Naive thymus-derived CD8-positive, alpha-beta T cell (primary cell): ENCODE data around the gene CACNA1C. TPM values are rescaled to one million over a fixed set of nuclear protein-coding genes. Genes with fewer than 3 reads are reported as not detected.

Experiments
- ATAC-seq, 2 donors: fragments of 150-1000 bp; cut with Tn5 transposase in 1 of 2; sonication (Bioruptor Pico), chemical (Tn5 transposase) in 1 of 2; 1 replicate in 1 of 2; 2 replicates in 1 of 2; pipeline ENCODE4 v1.10.0; 2021; ENCODE audit warnings: mild to moderate bottlenecking in 2 of 2, moderate library complexity in 2 of 2
- POLR2A ChIA-PET: fragments of 350-600 bp; sonication (Branson Sonifier 250); formaldehyde crosslinking; loops from one replicate; lab custom pipeline; 2021; ENCODE audit warnings: antibody characterized with exemption; lab: Charles Lee
- DNase-seq, 10 donors: peaks; one replicate each; pipeline versions ENCODE4 v3.0.0 to v3.0.0-alpha.2; 2020 to 2022
- H3K27ac Mint-ChIP-seq, 10 donors: one replicate each; pipeline ENCODE4 v1.8.0; 2020 to 2022; ENCODE audit warnings: mild to moderate bottlenecking in 10 of 10, mixed read lengths in 10 of 10, moderate library complexity in 4 of 10, inconsistent platforms in 1 of 10
- H3K27me3 Mint-ChIP-seq, 5 donors: one replicate each; pipeline ENCODE4 v1.8.0; 2021 to 2022; ENCODE audit warnings: mixed read lengths in 5 of 5
- H3K36me3 Mint-ChIP-seq, 3 donors: one replicate each; pipeline ENCODE4 v1.8.0; 2020 to 2022; ENCODE audit warnings: mixed read lengths in 3 of 3, mild to moderate bottlenecking in 2 of 3, inconsistent platforms in 1 of 3
- H3K4me1 Mint-ChIP-seq, 4 donors: one replicate each; pipeline ENCODE4 v1.8.0; 2021 to 2022; ENCODE audit warnings: mixed read lengths in 4 of 4
- H3K4me3 Mint-ChIP-seq, 10 donors: one replicate each; pipeline ENCODE4 v1.8.0; 2020 to 2022; ENCODE audit warnings: mild to moderate bottlenecking in 10 of 10, mixed read lengths in 10 of 10, moderate library complexity in 6 of 10, inconsistent platforms in 1 of 10
- H3K9me3 Mint-ChIP-seq, 9 donors: one replicate each; pipeline ENCODE4 v1.8.0; 2020 to 2022; ENCODE audit warnings: mixed read lengths in 9 of 9, mild to moderate bottlenecking in 3 of 9, inconsistent platforms in 1 of 9, moderate library complexity in 1 of 9
- polyA plus RNA-seq, 3 donors: library from polyadenylated mRNA; unstranded; fragments of 300-500 nt; fragmentation: Illumina TruSeq; gene quantifications; one replicate each; pipeline ENCODE4 v1.2.3, GENCODE V29; 2021
- total RNA-seq, 8 experiments: library from RNA in 2 of 8; stranded (reverse) in 2 of 8; gene quantifications; one replicate each; pipeline ENCODE4 v1.2.3 and lab custom pipeline; 2021 to 2026

CACNA1C gene
- total and polyA plus RNA-seq, 5 experiments from 2014 or later = 0.05 to 0.21 (median 0.16) TPM

DNA sequence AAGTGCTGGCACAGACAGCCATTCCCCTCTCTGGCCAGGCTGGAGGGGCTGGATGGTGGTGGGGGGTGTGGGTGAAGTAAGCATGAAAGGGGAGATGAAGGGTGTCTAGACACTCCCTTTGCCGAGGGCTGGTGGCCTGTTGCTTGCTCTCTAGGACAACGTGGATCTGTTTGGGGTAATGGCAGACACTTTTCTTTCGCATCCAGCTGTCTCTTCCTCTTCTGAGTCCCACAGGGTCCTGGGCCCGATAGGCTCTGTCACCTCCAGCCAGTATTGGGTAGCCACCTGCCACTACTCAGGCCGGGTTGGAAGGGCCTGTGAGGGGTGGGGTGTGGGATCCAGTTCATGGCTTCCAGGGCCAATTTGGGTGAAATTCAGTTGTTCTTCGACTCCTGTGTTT, 218.1 kb downstream of the CACNA1C start:
- Mint-ChIP-seq H3K4me3 (no peak overlapping the region), H3K36me3 (no peaks in the 10 kb centered on the region), H3K4me1 (no peaks in the 10 kb centered on the region), H3K27me3 (no peaks in the 10 kb centered on the region), H3K27ac (peak overlapping the region in 1 of 10 donors; percentile 84), H3K9me3 (no peaks in the 10 kb centered on the region)
- ATAC-seq (no peak), DNase-seq (no peak)
- POLR2A ChIA-PET = no interaction called here

DNA sequence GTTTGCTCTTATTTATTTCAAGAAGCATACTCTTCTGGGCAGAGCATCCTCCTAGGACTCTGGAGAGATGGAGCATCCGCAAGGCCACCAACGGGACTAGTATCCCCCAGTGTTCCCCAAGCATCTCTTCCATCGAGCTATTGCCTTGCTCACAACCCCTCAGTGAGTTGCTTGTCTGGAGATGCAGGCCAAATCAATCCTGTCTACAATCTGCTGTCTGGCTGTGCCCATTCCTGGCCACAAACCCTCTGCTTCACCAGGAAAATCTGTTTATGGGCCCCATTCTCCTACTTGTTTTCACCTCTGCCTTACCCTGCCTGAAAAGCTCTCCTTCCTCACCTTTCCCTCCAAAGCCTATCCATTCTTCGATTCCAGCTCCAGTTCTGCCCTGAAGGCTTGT, 219.2 kb downstream of the CACNA1C start:
- Mint-ChIP-seq H3K27me3 (no peaks in the 10 kb centered on the region), H3K27ac (peak overlapping the region in 1 of 10 donors; percentile 45), H3K4me3 (no peak overlapping the region), H3K4me1 (no peaks in the 10 kb centered on the region), H3K36me3 (no peaks in the 10 kb centered on the region), H3K9me3 (no peaks in the 10 kb centered on the region)
- POLR2A ChIA-PET = no interaction called here
- DNase-seq (no peak), ATAC-seq (no peak)

DNA sequence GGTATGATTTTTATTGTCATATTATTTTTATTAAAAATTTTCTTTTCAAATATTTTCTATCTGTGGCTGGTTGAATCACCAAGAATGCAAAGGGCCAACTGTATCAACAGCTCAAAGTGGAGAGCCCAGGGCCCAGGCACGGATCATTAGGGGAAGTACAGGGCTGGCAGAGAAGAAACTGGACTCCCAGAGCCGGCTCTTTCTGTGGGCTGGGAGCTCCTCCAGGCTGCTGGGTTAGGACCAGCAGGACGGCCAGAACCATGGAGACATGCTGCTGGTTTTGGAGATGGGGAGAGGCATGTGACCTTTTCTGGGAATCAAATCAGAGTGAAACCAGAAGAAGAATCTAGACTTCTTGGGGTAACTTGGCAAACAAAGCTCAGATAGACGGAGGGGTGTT, 220.5 kb downstream of the CACNA1C start:
- H3K9me3 Mint-ChIP-seq = no peaks in the 10 kb centered on the region
- ATAC-seq = no peak
- POLR2A ChIA-PET = no interaction called here

DNA sequence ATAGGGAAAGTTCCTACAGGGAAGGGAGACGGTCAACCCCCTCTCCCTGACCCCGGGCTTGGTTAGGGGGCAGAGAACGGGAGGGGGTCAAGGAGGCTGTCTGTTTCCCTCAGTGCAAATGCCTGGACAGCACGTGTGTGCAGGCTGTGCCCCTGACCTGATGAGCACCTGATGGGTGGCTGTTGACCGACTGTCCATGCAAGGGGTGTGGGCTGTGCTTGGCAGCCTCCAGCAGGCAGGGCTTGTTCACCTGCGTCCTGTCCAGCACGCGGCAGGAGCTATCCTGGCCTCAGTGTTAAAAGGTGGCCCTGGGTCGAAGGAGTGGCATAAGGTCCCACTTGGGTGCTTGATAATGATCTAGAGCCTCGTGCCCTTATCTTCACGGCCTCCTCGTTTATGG, 221.0 kb downstream of the CACNA1C start:
- POLR2A ChIA-PET = no interaction called here
- Mint-ChIP-seq H3K4me1 (no peaks in the 10 kb centered on the region), H3K27ac (peak overlapping the region in 1 of 10 donors; percentile 53), H3K27me3 (no peaks in the 10 kb centered on the region), H3K36me3 (no peaks in the 10 kb centered on the region), H3K4me3 (no peak overlapping the region), H3K9me3 (peaks cover 0 to 2% (median 0%) of the 10 kb centered on the region in 9 donors)
- no peak for DNase-seq
- ATAC-seq = no peak

More for the DNA sequence above, 220.5 kb downstream of the CACNA1C start:
- no peak for DNase-seq
- Mint-ChIP-seq H3K4me1 (no peaks in the 10 kb centered on the region), H3K36me3 (no peaks in the 10 kb centered on the region), H3K27ac (no peak overlapping the region), H3K4me3 (no peak overlapping the region), H3K27me3 (no peaks in the 10 kb centered on the region)

DNA sequence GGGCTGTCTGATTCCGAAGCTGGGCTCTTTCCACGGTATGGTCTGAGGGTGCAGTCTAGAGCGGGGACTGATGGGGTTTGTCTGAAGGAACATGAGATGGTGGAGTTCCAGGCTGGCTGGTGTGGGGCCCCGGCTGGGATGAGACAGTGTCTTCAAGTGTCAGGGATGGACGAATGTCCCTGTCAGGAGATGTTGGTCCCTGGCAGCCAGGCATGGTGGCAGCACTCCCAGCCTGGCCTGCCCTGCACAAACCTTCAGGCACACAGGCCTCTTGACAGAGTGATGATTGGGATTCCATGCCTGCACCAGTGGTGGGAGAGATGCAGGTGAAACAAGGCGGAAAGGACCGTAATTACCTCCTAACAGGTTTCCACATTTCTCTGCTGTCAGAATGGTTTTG, 221.9 kb downstream of the CACNA1C start:
- no peaks in the 10 kb centered on the region for H3K27me3 Mint-ChIP-seq
- no peak overlapping the region for H3K4me3 Mint-ChIP-seq
- POLR2A ChIA-PET = no interaction called here
- ATAC-seq = no peak
- H3K4me1 Mint-ChIP-seq = no peaks in the 10 kb centered on the region
- H3K27ac Mint-ChIP-seq = no peak overlapping the region
- H3K9me3 Mint-ChIP-seq = peaks cover 0 to 9% (median 0%) of the 10 kb centered on the region in 9 donors
- H3K36me3 Mint-ChIP-seq = no peaks in the 10 kb centered on the region
- no peak for DNase-seq

DNA sequence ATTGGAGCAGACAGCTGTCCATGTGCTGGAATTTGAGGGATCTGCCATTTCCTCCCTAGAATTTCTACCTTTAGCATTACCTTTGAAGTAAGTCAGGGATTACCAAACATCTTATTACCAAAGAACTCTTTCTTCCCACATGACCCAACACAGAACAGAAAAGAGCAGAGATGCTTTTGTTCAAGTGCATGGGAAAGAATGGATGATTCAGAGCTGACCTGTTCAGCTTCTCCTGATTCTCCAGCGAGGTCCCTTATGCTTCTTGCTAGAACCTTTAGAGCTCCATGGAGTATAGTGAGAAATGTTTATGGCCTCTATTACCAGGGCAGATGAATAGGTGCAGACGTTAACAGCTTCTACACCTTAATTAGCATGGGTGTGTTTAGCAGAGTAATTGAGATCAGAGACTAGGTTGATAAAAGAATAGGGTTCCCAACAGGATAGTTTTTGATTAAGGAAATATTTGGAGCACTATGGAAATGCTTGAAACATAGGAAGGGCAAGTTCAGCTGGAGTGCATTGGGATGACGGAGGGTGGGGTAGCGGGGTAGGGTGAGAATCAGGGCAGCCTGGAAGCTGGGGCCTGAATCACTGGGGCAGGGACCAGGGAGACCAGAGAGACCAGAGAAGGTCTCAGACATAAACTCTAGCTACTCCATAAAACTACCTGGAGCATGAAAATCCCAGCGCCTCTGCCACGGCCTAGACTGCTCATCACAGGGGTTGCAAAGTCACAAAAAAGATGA, 223.7 kb downstream of the CACNA1C start:
- ATAC-seq = no peak
- no peaks in the 10 kb centered on the region for H3K27me3 Mint-ChIP-seq

DNA sequence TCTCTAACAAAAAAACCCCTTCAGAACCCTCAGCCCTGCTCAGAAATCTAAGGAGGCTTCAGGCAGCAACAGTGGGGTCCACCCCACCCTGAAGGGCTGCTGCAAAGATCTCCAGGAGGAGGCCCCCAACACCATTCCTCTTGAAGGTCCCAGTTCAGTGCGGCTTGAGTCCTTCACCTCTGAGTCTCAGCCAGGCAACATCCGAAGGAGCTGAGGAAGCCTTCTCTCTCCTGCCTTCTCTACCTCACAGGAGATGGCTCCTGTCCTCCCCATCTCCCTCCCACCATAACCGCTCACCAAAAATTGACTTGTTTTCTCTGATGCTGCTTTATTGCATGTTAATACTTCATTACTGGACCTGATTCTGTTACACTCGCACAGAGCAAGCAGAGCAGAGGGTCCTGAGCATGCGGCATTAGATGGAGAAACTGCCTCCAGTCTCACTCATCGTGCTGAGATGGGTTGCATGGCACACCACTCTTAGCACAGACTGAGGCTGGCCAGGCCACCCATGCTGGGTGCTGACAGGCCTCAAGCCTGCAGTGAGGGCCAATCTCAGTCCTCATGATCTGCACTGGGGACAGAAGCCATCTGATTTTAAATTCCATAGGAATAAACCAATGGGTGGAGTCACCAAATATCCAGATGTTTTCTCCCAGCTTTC, 224.8 kb downstream of the CACNA1C start:
- ATAC-seq (no peak), DNase-seq (no peak)
- H3K27ac Mint-ChIP-seq = peak overlapping the region in 1 of 10 donors; percentile 51
- H3K4me3 Mint-ChIP-seq = no peak overlapping the region
- POLR2A ChIA-PET = no interaction called here
- H3K9me3 Mint-ChIP-seq = peaks cover 0 to 26% (median 9%) of the 10 kb centered on the region in 9 donors
- H3K27me3 Mint-ChIP-seq = no peaks in the 10 kb centered on the region
- no peaks in the 10 kb centered on the region for H3K4me1 Mint-ChIP-seq
- peaks cover 0 to 12% (median 0%) of the 10 kb centered on the region in 3 donors for H3K36me3 Mint-ChIP-seq

More for the DNA sequence above, 223.7 kb downstream of the CACNA1C start:
- H3K4me1 Mint-ChIP-seq = no peaks in the 10 kb centered on the region
- DNase-seq = no peak
- H3K27ac Mint-ChIP-seq = no peak overlapping the region
- POLR2A ChIA-PET = no interaction called here
- H3K36me3 Mint-ChIP-seq = peaks cover 0 to 5% (median 0%) of the 10 kb centered on the region in 3 donors
- H3K4me3 Mint-ChIP-seq = no peak overlapping the region
- peaks cover 0 to 18% (median 7%) of the 10 kb centered on the region in 9 donors for H3K9me3 Mint-ChIP-seq

DNA sequence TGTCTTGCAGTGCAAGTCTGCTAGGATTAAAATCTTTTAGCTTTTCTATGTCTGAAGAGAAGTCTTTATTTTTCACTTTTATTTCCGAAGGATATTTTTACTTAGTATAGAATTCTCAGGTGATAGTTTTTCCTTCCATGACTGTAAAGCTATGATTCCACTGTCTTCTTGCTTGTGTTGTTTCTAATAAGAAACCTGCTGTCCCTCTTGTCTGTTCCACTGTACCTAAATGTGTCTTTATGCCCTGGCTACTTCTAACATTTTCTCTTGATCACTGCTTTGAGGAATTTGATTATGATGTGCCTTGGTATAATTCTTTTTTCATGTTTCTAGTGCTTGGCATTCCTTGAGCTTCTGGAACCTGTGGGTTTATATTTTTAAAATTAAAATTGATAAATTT, 228.7 kb downstream of the CACNA1C start:
- Mint-ChIP-seq H3K4me3 (no peak overlapping the region), H3K27ac (no peak overlapping the region), H3K4me1 (peaks cover 4 to 12% (median 6%) of the 10 kb centered on the region in 4 donors), H3K27me3 (peaks cover 0 to 18% (median 8%) of the 10 kb centered on the region in 5 donors), H3K9me3 (peaks cover 0 to 26% (median 11%) of the 10 kb centered on the region in 9 donors), H3K36me3 (peaks cover 0 to 12% (median 0%) of the 10 kb centered on the region in 3 donors)
- ATAC-seq (no peak), DNase-seq (no peak)
- POLR2A ChIA-PET = no interaction called here

DNA sequence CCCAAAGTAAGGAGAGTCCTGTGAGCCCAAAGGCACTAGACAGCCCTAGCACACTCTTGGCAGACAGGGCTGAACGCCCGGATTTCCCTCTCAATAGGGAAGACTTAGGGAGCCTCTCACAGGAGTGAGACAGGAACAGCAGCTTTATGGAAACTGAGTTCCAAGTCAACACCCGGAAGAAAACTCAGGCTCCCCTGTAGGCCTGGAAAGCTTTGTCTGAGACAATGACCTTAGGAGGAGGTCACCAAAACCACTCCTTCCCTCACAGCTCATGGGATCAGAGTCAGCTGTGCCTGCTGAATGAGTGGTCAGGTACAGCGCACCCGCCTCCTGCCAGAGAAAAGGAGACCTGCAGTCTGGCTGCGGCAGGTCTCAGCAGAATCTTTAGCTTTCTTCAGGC, 229.5 kb downstream of the CACNA1C start:
- peaks cover 0 to 12% (median 0%) of the 10 kb centered on the region in 3 donors for H3K36me3 Mint-ChIP-seq
- POLR2A ChIA-PET = no interaction called here
- peaks cover 0 to 26% (median 11%) of the 10 kb centered on the region in 9 donors for H3K9me3 Mint-ChIP-seq
- peaks cover 0 to 19% (median 10%) of the 10 kb centered on the region in 5 donors for H3K27me3 Mint-ChIP-seq
- H3K4me3 Mint-ChIP-seq = no peak overlapping the region
- H3K27ac Mint-ChIP-seq = no peak overlapping the region
- DNase-seq (no peak), ATAC-seq (no peak)
- H3K4me1 Mint-ChIP-seq = peaks cover 4 to 12% (median 6%) of the 10 kb centered on the region in 4 donors

DNA sequence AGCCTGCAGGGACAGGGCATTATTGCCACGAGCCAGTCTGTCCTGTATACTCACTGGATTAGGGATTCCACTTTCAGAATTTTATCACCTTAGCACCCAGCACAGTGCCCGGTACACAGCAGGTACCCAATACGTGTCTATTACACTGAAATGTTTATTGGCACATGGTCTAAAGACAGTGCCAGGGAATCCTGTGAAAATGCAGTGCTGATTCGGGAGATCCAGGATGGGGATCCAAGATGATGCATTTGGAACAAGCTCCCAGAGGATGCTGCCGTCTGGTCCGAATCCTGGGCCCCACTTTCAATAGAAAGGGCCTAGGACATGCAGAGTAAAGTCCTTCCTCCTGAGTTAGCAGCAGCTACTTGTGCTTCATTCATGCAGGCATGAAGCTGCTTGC, 230.7 kb downstream of the CACNA1C start:
- ATAC-seq (no peak), DNase-seq (no peak)
- peaks cover 0 to 26% (median 11%) of the 10 kb centered on the region in 9 donors for H3K9me3 Mint-ChIP-seq
- peaks cover 0 to 12% (median 0%) of the 10 kb centered on the region in 3 donors for H3K36me3 Mint-ChIP-seq
- POLR2A ChIA-PET = no interaction called here
- peaks cover 4 to 12% (median 6%) of the 10 kb centered on the region in 4 donors for H3K4me1 Mint-ChIP-seq
- peaks cover 0 to 19% (median 12%) of the 10 kb centered on the region in 5 donors for H3K27me3 Mint-ChIP-seq
- H3K27ac Mint-ChIP-seq = no peak overlapping the region
- H3K4me3 Mint-ChIP-seq = no peak overlapping the region

DNA sequence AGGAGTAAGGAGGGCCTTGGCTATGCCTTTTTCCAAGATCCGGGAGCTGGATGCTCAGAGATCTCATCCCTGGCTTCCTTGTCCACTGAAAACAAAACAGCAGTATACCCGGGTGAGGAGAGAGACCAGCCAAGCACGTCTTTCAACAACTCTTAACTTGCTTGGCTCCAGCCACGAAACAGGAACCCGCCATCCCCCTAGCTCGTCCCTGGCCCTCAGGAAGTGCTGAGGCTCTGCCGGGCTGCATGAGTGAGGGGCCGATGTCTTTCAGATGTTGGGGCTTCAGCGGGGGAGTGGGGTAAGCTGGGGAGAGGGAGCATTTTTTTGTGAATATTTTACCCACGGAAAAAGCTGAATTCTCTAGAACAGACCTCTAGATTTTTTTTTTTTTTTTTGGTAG, 231.1 kb downstream of the CACNA1C start:
- H3K4me3 Mint-ChIP-seq = no peak overlapping the region
- ATAC-seq = no peak
- no peak for DNase-seq
- POLR2A ChIA-PET = no interaction called here
- peaks cover 4 to 12% (median 6%) of the 10 kb centered on the region in 4 donors for H3K4me1 Mint-ChIP-seq
- H3K9me3 Mint-ChIP-seq = peaks cover 0 to 22% (median 11%) of the 10 kb centered on the region in 9 donors
- peaks cover 0 to 12% (median 0%) of the 10 kb centered on the region in 3 donors for H3K36me3 Mint-ChIP-seq
- H3K27ac Mint-ChIP-seq = peak overlapping the region in 2 of 10 donors; percentile 27 to 56
- peaks cover 0 to 19% (median 12%) of the 10 kb centered on the region in 5 donors for H3K27me3 Mint-ChIP-seq

DNA sequence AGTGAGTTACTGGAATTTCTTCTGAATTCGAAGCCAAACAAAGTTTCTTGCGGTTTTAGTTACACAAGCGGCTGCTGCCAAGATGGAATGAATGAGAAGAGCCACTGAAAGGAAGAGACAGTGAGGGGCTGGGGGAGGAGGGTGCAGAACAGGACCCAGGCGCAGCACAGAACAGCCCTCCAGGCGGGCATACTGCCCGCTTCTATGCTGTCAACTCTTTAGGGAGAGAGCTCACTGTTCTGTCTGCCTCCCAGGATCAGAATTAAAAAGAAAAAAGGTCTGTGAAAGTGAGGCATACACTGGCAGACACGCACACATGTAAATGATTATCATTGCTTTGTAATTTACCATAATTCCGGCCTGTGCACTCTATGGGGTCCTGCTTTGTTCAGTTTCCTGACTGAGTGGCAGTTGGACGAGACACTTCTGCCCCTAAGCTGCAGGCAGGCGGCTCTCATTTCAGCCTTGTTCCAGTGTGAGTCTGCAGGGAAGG, 231.6 kb downstream of the CACNA1C start:
- Mint-ChIP-seq H3K4me3 (no peak overlapping the region), H3K9me3 (peaks cover 0 to 18% (median 11%) of the 10 kb centered on the region in 9 donors), H3K27ac (peak overlapping the region in 2 of 10 donors; percentile 27 to 56), H3K27me3 (peaks cover 0 to 21% (median 12%) of the 10 kb centered on the region in 5 donors), H3K4me1 (peaks cover 4 to 12% (median 6%) of the 10 kb centered on the region in 4 donors), H3K36me3 (peaks cover 0 to 12% (median 0%) of the 10 kb centered on the region in 3 donors)
- ATAC-seq (no peak), DNase-seq (no peak)
- POLR2A ChIA-PET = no interaction called here

DNA sequence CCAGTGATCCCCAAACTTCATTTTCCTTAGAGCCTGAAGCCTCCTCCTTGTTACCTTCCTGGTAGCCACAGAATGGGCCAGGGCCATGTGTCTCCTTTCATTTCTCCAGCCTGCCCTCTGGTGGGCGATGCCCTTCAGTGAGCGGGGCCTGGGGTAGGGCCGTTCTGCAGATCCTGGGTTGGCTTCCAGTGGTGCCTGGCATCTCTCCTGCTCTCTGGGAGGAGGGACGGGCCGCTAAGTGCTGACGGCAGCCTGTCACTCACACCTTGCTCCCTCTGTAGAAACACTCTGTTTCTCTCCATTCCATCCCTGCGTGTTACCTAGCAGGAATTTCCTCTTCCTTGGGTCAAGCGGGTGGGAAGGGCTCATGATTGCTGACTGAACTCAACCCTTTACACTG, 232.1 kb downstream of the CACNA1C start:
- DNase-seq = peak in 2 of 10 donors; percentile 14 to 18

More for the DNA sequence above, 232.1 kb downstream of the CACNA1C start:
- H3K4me3 Mint-ChIP-seq = no peak overlapping the region
- H3K36me3 Mint-ChIP-seq = peaks cover 0 to 12% (median 0%) of the 10 kb centered on the region in 3 donors
- no peak overlapping the region for H3K27ac Mint-ChIP-seq
- peaks cover 0 to 17% (median 11%) of the 10 kb centered on the region in 9 donors for H3K9me3 Mint-ChIP-seq
- peak in 1 of 2 donors; percentile 54 for ATAC-seq
- POLR2A ChIA-PET = interaction anchor here (0.7 kb wide), 1 partner anchor 1962 kb away, joined by 3 read pairs; no protein-coding TSS in a partner anchor
- peaks cover 0 to 21% (median 12%) of the 10 kb centered on the region in 5 donors for H3K27me3 Mint-ChIP-seq
- H3K4me1 Mint-ChIP-seq = peaks cover 4 to 12% (median 6%) of the 10 kb centered on the region in 4 donors
